HEK293T (cell line): ENCODE measurements around the gene MAP2K3.
"Not testable (repeated sequence)": the region's sequence is repeated elsewhere in the genome, so short reads cannot be mapped to it uniquely, and the experiment has no call there.

Experiments used
- CTCF ChIA-PET: fragments of 350-600 bp; formaldehyde crosslinking; extraction: SDS; loops from one replicate; lab custom pipeline; 2021; ENCODE audit warnings: antibody characterized with exemption, inconsistent platforms; lab: Yijun Ruan, JAX
- POLR2A ChIA-PET: fragments of 350-600 bp; formaldehyde crosslinking; extraction: SDS; loops from one replicate; lab custom pipeline; 2020; ENCODE audit warnings: antibody characterized with exemption, inconsistent platforms; lab: Yijun Ruan, JAX
- DNase-seq: peaks from one replicate; pipeline ENCODE4 v3.0.0; 2012; ENCODE audit warnings: mixed read lengths; ENCODE audit errors: extremely low spot score
- ARNT ChIP-seq: fragments of 450-650 bp; IDR thresholded peaks from 2 replicates; pipeline ENCODE4 v1.6.1; 2017; ENCODE audit warnings: mild to moderate bottlenecking
- CTBP1 ChIP-seq: fragments of 450-650 bp; IDR thresholded peaks from 2 replicates; pipeline ENCODE4 v1.6.1; 2016; ENCODE audit warnings: borderline replicate concordance
- FOXA1 ChIP-seq: fragments of 450-650 bp; IDR thresholded peaks from 2 replicates; pipeline ENCODE4 v1.6.1; 2016; ENCODE audit warnings: mild to moderate bottlenecking
- FOXK2 ChIP-seq: fragments of 450-650 bp; IDR thresholded peaks from 2 replicates; pipeline ENCODE4 v1.6.1; 2016; ENCODE audit warnings: mild to moderate bottlenecking
- L3MBTL2 ChIP-seq: fragments of 450-650 bp; conservative IDR thresholded peaks from 2 replicates; pipeline ENCODE4 v1.6.1; 2016; ENCODE audit warnings: mild to moderate bottlenecking
- LEF1 ChIP-seq: fragments of 450-650 bp; IDR thresholded peaks from 2 replicates; pipeline ENCODE4 v1.6.1; 2017; ENCODE audit warnings: mild to moderate bottlenecking, borderline replicate concordance
- NFRKB ChIP-seq: fragments of 450-650 bp; IDR thresholded peaks from 2 replicates; pipeline ENCODE4 v1.6.1; 2016; ENCODE audit warnings: mild to moderate bottlenecking, moderate library complexity
- SP1 ChIP-seq: fragments of 450-650 bp; IDR thresholded peaks from 2 replicates; pipeline ENCODE4 v1.6.1; 2017
- TARDBP ChIP-seq: fragments of 450-650 bp; IDR thresholded peaks from 2 replicates; pipeline ENCODE4 v1.6.1; 2016
- ZNF384 ChIP-seq: fragments of 450-650 bp; IDR thresholded peaks from 2 replicates; pipeline ENCODE4 v1.6.1; 2016

Gene MAP2K3

DNA sequence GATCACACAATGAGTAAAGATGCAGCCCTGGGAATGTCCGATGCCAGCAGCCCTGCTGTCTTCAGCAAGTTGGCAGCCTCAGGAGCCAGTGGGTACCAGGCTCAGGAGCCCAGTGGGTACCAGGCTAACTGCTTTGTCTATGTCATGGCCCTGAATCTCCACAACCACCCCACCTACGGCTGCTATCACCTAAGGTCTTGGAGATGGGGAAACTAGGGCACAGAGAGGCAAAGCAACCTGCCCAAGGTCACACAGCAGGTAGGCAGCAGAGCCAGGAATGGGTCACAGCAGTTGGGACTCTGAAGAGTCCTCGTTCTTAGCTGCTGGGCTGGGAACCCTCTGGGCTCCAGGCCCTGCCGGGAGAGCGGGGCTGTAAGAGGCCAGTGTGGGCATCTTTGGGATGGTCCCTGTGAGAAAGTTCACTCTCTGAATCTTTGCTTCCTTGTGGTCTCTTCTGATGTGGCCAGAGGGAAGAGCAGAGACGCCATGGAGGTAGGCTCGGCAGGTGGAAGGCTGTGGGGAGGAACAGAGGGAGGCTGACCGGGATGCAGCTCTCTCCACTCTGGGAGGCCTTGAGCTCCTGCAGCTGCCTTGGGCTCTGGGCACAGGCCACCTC is 57.5 kb downstream of the MAP2K3 start:
- DNase-seq, POLR2A ChIA-PET, CTCF ChIA-PET: not testable (repeated sequence)

GRCh38 chr17:21343061-21343949 is 58.8 kb downstream of the MAP2K3 start:
- CTCF ChIA-PET: not testable (repeated sequence)

DNA sequence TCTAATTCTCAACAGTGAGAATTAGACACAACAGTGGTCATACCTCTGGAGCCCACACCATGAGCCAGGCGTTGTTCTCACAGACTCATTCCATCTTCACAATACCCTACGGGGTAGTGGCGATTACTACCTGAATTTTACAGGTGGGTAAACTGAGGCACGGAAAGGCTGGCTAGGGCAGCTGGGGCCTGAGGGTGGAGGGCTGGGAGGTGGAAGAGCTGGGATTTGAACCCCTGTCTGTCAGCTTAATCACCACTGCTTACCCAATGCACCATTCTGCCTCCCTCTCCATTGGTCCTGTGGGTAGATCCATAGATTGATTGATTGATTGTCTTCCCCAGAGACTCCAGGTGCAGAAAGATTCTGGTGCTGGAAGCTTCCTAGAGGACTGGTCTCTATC is 60.3 kb downstream of the MAP2K3 start:
- POLR2A ChIA-PET, CTCF ChIA-PET, DNase-seq: not testable (repeated sequence)

More at GRCh38 chr17:21343061-21343949, 58.8 kb downstream of the MAP2K3 start:
- POLR2A ChIA-PET, DNase-seq: not testable (repeated sequence)

- CTCF ChIA-PET: no interaction called here
- no peak for DNase-seq
- no peak for TF ChIP-seq FOXA1
- TF ChIP-seq SP1: no peak
- TF ChIP-seq CTBP1: no peak
- TF ChIP-seq TARDBP: no peak
- TF ChIP-seq LEF1: no peak
- no peak for TF ChIP-seq FOXK2
- no peak for TF ChIP-seq ZNF384
- TF ChIP-seq NFRKB: no peak
- TF ChIP-seq ARNT: no peak
- no peak for TF ChIP-seq L3MBTL2
- POLR2A ChIA-PET: no interaction called here
Measured at GRCh38 chr17:21345236-21345635, 60.7 kb downstream of the MAP2K3 start.

DNA sequence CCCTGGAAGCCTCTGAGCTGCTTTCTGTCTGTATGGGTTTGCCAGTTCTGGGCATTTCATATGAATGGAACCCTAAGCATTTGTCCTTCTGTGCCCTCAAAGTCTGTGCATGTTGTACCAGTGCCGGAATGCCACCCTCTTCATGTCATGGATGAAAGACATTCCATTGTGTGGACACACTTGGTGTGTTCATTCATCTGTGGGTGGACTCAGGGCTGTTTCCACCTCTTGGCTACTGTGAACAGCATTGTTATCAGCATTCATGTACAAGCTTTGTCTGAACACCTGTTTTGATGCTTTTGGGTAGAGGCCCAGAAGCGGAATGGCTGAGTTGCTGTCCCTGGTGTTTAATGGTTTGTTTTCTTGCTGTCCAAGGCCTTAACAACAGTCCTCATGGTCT is 61.6 kb downstream of the MAP2K3 start:
- CTCF ChIA-PET, POLR2A ChIA-PET: not testable (repeated sequence)

GRCh38 chr17:21346651-21347250 is 62.2 kb downstream of the MAP2K3 start:
- DNase-seq, CTCF ChIA-PET, POLR2A ChIA-PET: not testable (repeated sequence)

More for the DNA sequence above, 61.6 kb downstream of the MAP2K3 start:
- DNase-seq: not testable (repeated sequence)

- DNase-seq, POLR2A ChIA-PET, CTCF ChIA-PET: not testable (repeated sequence)
Measured at GRCh38 chr17:21347660-21348059, 63.1 kb downstream of the MAP2K3 start.

- DNase-seq, CTCF ChIA-PET, POLR2A ChIA-PET: not testable (repeated sequence)
Measured at GRCh38 chr17:21348081-21348925, 63.8 kb downstream of the MAP2K3 start.

GRCh38 chr17:21348926-21349261 is 64.4 kb downstream of the MAP2K3 start:
- POLR2A ChIA-PET, CTCF ChIA-PET, DNase-seq: not testable (repeated sequence)

DNA sequence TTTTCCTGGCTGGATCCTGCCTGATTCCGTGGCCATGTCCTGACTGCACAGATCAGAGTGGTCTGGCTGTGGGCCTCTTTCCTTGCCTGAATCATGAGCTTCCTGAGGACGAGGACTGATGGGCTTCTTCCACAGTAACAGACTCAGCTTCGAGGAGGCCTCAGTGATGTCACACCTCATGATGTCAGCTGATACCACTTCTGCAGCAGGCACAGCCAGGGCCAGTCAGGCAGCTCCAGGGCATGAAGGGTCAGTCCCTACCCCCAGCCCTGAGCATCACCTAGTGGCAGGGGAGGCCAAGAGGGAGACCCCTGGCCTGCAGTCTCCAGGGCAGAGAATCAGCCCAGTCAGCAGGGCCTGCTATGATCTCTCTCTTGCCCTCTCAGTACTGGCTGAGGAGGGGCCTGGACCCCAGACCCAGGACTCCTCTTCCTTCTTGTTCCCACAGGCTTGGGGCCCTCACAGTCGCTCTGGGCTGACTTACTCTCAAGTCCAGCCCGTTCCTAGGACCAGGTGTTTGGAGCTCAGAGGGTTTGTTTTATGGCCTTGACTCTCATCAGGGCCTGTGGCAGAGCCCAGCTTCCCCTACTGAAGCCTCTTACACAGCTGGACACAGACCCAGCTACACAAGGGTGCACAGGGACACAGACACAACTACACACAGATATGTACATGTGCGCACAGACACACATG is 65.0 kb downstream of the MAP2K3 start:
- POLR2A ChIA-PET, DNase-seq: not testable (repeated sequence)
- CTCF ChIA-PET: interaction anchor here (0.6 kb wide), 1 partner anchor 196 kb away, joined by 9 read pairs; no protein-coding TSS in a partner anchor

DNA sequence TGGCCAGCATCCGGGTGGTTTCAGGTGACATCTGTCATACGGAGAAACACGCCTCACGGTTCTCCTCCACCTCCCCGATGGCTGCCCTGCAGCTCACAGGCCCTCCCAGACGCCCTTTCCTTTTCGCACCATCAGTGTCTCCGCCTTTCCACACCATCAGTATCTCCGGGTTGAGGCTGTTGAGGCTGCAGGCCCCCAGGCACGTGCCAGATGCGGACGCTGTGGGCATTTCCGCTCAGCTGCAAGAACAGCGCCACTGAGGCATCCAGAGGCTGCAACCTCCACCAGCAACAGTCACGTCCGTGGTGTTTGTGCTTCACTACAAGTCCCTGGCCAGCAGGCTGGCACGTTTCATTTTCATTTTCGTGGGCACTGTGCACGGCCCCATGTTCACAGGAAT is 66.0 kb downstream of the MAP2K3 start:
- DNase-seq, CTCF ChIA-PET: not testable (repeated sequence)
- POLR2A ChIA-PET: interaction anchor here (1.6 kb wide), 1 partner anchor 10 kb away, joined by 5 read pairs; no protein-coding TSS in a partner anchor
